Coronary artery (tissue), 2 donors: ENCODE results near the gene JAG1.

Experiments used
- DNase-seq: peaks from one replicate; pipeline ENCODE4 v3.0.0-alpha.2; 2017; ENCODE audit warnings: low spot score
- H3K27ac ChIP-seq, 2 donors: fragments of 200-600 bp; sonication (generic); one replicate each; pipeline ENCODE4 v1.5.1; 2016 to 2019
- H3K4me3 ChIP-seq: fragments of 200-600 bp; sonication (generic); 2 replicates; pipeline ENCODE4 v1.5.1; 2016; ENCODE audit warnings: mild to moderate bottlenecking, moderate library complexity
- CTCF ChIP-seq: fragments of 200-600 bp; sonication (generic); IDR thresholded peaks from one replicate; pipeline ENCODE4 v1.5.1; 2019; ENCODE audit warnings: antibody characterized with exemption

The JAG1 gene

GRCh38 chr20:10639737-10640556, 33.9 kb downstream of the JAG1 start:
- TF ChIP-seq CTCF = no peak
- Histone ChIP-seq H3K27ac (peak overlapping the region; percentile 88 to 95), H3K4me3 (peak overlapping the region; percentile 61)
- peak; percentile 90 for DNase-seq

DNA sequence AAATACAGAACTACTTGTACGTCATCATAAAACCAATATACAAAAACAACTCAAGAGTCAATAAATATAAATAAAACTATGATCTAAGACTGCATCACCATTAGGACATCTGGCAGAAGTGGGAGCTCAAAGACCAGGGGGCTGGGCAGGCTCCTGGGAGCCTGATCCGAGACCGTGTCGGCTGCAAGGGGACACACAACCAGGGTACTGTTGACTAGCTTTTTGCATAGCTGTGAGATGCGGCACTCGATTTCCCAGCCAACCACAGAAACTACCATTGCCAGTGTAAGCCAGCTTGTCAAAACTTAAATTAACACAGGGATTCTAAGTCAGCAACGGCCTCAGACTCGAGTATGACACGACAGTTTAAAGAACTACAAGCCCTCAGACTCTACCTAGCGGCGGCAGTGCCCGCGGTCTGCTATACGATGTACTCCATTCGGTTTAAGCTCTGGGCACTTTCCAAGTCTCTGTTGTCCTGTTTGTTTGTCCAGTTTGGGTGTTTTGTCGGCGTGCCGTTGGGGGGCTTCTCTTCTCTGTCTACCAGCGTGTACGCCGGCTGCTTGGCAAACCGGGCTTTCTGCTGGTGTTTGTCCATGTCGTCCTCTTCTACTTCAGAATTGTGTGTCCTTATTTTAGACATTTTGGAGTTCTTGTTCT, 34.6 kb downstream of the JAG1 start:
- H3K4me3 ChIP-seq = peak overlapping the region; percentile 61
- no peak for TF ChIP-seq CTCF
- peak; percentile 79 for DNase-seq
- H3K27ac ChIP-seq = peak overlapping the region; percentile 88 to 95

GRCh38 chr20:10637563-10637962, 36.2 kb downstream of the JAG1 start:
- no peak for DNase-seq
- Histone ChIP-seq H3K4me3 (peak overlapping the region; percentile 61), H3K27ac (peak overlapping the region; percentile 90 to 95)
- no peak for TF ChIP-seq CTCF

- Histone ChIP-seq H3K4me3 (peak overlapping the region; percentile 61), H3K27ac (peak overlapping the region; percentile 90 to 95)
- DNase-seq = peak; percentile 84
- no peak for TF ChIP-seq CTCF
Measured at GRCh38 chr20:10637031-10637559, 36.7 kb downstream of the JAG1 start.

DNA sequence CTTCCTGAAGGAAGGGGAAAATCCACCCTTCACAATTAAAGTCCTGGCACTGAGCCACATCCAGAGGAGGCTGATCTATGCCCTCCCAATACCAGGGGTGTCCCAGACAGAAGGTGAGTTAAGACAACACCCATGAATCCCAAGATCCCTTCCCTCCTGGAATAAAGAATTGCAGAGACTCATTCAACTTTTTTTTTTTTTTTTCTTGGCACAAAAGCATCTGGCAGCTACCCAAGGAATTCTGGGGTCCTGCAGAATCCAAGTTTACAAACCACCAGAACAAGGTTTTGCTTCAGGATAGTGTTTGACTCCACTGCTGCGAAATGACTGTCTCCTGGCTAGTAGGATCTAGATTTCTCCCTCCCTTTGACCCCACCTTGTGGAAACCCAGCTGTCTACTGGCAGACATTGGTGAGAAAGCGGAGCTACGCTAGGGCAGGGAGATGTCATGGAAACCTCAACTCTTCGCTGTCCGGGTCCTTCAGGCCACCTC, 37.4 kb downstream of the JAG1 start:
- no peak for DNase-seq
- TF ChIP-seq CTCF = no peak
- Histone ChIP-seq H3K4me3 (peak overlapping the region; percentile 61), H3K27ac (peak overlapping the region; percentile 90 to 95)

- no peak for TF ChIP-seq CTCF
- H3K27ac ChIP-seq = peak overlapping the region; percentile 90 to 95
Measured at GRCh38 chr20:10635476-10636208, 38.2 kb downstream of the JAG1 start.

More at GRCh38 chr20:10635476-10636208, 38.2 kb downstream of the JAG1 start:
- DNase-seq = no peak
- peak overlapping the region; percentile 61 for H3K4me3 ChIP-seq
